A549 treated with CORT108297 at 1 μM for 4 hours (cell line): ENCODE measurements around the gene PTRH2. TPM values are rescaled to one million over a fixed set of nuclear protein-coding genes. Genes with fewer than 3 reads are reported as not detected.

Source experiments
- total RNA-seq: library from RNA; stranded (reverse); fragments of 200-300 nt; extraction: Qiagen RNA extraction; gene quantifications from 5 replicates; pipeline ENCODE4 v1.2.3, GENCODE V29; 2022

PTRH2 gene
- total RNA-seq, result 99.0 to 125 TPM (median 109 TPM) in 5 replicates

GRCh38 chr17:59707149-59707970 lies at the start of gene PTRH2, which contains the start of gene VMP1:
Gene PTRH2, minus strand, starts transcription at chr17:59707430. Its CDS starts 9,452 bp downstream, at chr17:59697978.
Gene VMP1, plus strand, starts transcription at chr17:59707654. Its CDS starts 23,793 bp downstream, at chr17:59731447.

Other genes with a start within 250 kb of the PTRH2 start
- gene DHX40, start 141.8 kb downstream of the PTRH2 start, total RNA-seq, result 33.5 to 45.8 TPM (median 39.2 TPM) in 5 replicates
- gene CLTC, start 87.5 kb downstream of the PTRH2 start, total RNA-seq, result 179 to 234 TPM (median 190 TPM) in 5 replicates
- gene VMP1, start 224 bp upstream of the PTRH2 start, total RNA-seq, result 139 to 206 TPM (median 168 TPM) in 5 replicates
- 12.1 to 16.3 TPM (median 12.7 TPM) in 5 replicates for gene TUBD1, start 185.5 kb upstream of the PTRH2 start, total RNA-seq
- gene RPS6KB1, start 185.7 kb upstream of the PTRH2 start, total RNA-seq, result 39.4 to 53.1 TPM (median 49.0 TPM) in 5 replicates